22Rv1 (cell line): ENCODE results near the gene ATF7IP2.

Source experiments
- H3K27ac ChIP-seq: fragments of 450-650 bp; 2 replicates; pipeline ENCODE4 v1.5.1; 2017
- ZFX ChIP-seq: fragments of 450-650 bp; IDR thresholded peaks from 2 replicates; pipeline ENCODE4 v1.6.1; 2017; ENCODE audit warnings: antibody characterized with exemption, borderline replicate concordance
- TF ChIP-seq, protein P1 (sequence below): fragments of 450-650 bp; IDR thresholded peaks from 2 replicates; pipeline ENCODE4 v1.5.1; 2017; ENCODE audit warnings: mild to moderate bottlenecking

The ATF7IP2 gene

DNA sequence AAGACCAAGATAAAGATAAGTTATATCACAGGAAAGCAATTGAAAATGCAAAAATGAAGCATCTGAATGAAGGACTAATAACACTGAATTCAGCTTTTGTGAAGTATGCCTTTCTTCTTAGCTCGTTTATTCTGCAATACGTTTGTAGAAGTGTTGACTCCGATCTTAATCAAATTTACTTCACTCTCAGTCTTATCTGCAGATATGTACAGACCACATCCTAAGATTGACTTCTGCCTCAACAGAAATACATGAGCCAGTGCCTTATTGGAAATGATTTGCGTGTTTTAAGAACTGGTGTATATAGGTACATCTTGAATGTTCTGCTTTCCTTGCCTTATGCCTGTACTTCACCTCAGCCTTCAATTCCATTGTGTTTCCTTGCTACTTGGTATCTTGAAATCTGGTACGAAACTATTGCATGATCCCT, 1.3 kb downstream of the ATF7IP2 start:
- no peak overlapping the region for H3K27ac ChIP-seq
- TF ChIP-seq, protein P1, sequence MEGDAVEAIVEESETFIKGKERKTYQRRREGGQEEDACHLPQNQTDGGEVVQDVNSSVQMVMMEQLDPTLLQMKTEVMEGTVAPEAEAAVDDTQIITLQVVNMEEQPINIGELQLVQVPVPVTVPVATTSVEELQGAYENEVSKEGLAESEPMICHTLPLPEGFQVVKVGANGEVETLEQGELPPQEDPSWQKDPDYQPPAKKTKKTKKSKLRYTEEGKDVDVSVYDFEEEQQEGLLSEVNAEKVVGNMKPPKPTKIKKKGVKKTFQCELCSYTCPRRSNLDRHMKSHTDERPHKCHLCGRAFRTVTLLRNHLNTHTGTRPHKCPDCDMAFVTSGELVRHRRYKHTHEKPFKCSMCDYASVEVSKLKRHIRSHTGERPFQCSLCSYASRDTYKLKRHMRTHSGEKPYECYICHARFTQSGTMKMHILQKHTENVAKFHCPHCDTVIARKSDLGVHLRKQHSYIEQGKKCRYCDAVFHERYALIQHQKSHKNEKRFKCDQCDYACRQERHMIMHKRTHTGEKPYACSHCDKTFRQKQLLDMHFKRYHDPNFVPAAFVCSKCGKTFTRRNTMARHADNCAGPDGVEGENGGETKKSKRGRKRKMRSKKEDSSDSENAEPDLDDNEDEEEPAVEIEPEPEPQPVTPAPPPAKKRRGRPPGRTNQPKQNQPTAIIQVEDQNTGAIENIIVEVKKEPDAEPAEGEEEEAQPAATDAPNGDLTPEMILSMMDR = no peak
- TF ChIP-seq ZFX = no peak

DNA sequence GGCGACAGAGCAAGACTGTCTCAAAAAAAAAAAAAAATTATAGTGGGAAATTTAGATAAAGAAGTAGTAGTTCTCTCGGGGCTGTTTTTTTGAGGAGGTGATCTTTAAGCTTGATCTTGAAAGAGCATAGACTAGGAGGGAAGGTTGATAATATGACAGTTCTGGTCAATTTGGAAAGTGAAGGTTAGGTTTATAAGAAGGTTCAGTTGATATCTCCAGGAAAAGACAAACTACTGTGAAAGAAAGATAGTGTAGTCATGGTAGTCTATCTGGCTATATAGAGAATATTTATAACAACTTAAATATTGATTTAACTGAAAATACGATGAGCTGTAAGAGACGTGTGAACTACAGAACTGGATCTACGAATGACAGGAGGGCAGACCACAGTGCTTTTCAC, 3.1 kb downstream of the ATF7IP2 start:
- TF ChIP-seq ZFX = no peak
- TF ChIP-seq, protein P1 = no peak
- H3K27ac ChIP-seq = no peak overlapping the region

DNA sequence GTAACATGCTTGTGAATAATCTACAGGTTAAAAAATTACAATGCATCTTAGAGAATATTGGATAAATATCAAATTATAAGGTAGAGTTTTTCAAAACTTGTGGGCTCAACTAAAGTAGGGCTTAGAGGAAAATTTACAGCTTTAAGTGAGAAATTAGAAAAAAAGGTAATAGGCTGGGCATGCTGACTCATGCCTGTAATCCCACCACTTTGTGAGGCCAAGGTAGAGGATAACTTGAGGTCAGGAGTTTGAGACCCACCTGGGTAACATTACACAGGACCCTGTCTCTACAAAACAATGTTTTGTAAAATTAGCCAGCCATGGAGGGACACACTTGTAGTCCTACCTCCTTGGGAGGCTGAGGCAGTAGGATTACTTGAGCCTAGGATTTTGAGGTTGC, 4.5 kb downstream of the ATF7IP2 start:
- no peak overlapping the region for H3K27ac ChIP-seq
- TF ChIP-seq, protein P1 = no peak
- no peak for TF ChIP-seq ZFX

DNA sequence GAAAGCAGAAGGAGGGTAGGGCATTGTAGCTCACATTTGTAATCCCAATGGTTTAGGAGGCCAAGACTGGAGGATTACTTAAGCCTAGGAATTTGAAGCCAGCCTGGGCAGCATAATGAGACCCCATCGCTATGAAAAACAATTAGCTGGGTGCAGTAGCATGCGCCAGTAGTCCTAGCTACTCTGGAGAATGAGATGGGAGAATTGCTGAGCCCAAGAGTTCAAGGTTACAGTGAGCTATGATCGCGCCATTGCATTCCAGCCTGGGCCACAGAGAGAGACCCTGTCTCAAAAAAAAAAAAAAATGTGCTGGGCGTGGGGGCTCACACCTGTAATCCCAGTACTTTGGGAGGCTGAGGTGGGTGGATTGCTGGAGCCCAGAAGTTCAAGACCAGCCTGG, 5.0 kb downstream of the ATF7IP2 start:
- no peak for TF ChIP-seq ZFX
- TF ChIP-seq, protein P1 = no peak
- no peak overlapping the region for H3K27ac ChIP-seq

DNA sequence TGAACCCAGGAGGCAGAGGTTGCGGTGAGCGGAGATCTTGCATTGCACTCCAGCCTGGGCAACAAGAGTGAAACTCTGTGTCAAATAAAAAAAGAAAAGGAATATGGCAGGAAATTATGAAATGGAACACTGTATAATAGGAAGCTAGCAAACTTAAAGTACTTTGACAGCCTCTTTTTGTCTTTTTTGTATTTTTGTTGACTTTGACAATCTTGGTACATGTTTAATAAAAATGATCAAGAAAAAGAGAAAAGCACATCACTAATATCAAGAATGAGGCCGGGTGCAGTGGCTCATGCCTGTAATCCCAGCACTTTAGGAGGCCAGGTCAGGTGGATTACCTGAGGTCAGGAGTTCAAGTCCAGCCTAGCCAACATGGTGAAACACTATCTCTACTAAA, 5.5 kb downstream of the ATF7IP2 start:
- no peak for TF ChIP-seq ZFX
- TF ChIP-seq, protein P1 = no peak
- no peak overlapping the region for H3K27ac ChIP-seq

DNA sequence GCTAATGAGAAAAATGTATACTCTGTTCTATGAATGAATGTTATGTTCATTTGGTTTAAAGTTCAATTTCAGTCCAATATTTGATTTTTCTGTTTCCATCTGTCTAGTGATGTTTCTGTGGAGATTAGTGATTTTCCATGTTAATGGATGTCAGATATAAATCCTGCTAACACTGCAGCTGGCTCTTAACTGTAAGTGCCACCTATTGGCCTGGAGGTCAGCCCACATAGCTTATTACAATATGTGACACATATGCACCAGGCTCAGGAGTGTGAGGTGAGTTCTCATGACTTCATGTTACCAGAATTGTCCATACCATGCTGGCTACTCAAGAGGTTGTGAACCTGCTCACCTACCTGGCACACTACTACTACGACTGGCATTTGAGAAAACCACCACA, 17.1 kb downstream of the ATF7IP2 start:
- H3K27ac ChIP-seq = no peak overlapping the region
- TF ChIP-seq ZFX = no peak
- TF ChIP-seq, protein P1 = no peak

DNA sequence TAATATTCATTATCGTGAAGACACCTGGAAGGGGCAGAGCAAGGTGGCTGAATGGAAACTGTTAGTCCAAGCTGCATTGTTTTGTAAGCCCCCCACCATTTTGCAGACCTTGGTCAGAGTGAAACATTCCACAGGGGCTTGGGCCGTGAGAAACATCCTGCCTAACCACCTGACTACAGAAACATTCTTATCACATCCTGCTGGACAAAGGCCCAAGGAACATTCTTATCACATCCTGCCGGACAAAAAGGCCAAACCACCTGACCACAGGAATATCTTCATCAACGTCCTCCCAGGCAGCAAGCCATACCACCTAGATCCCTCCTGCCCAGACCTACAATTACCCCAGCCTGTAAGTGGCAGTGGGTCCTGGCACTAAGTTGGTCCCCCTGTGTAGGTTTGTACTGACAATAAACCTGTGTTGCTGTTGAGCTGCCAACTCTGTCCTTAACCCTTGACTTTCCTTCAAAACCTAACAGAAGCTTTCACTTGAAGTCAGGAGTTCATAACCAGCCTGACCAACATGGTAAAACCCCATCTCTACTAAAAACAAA, 19.6 kb downstream of the ATF7IP2 start:
- no peak overlapping the region for H3K27ac ChIP-seq
- TF ChIP-seq ZFX = no peak
- TF ChIP-seq, protein P1 = no peak
